HFF-Myc (cell line): ENCODE measurements around the gene TTYH1.
"Not testable (repeated sequence)": the region's sequence is repeated elsewhere in the genome, so short reads cannot be mapped to it uniquely, and the experiment has no call there.

Source experiments
- DNase-seq: peaks from one replicate; pipeline ENCODE4 v3.0.0-alpha.2; 2011; ENCODE audit warnings: low read depth; ENCODE audit errors: extremely low read depth
- H3K4me3 ChIP-seq: replicated peaks from 2 replicates; pipeline ENCODE4 v1.5.1; 2011; ENCODE audit warnings: low read depth, mild to moderate bottlenecking, control low read depth, low read length
- TF ChIP-seq, protein P1 (sequence below): IDR thresholded peaks from 2 replicates; pipeline ENCODE4 v1.5.1; 2012; ENCODE audit warnings: mild to moderate bottlenecking, low read depth, low read length, control low read depth; ENCODE audit errors: missing control alignments

TTYH1 gene

DNA sequence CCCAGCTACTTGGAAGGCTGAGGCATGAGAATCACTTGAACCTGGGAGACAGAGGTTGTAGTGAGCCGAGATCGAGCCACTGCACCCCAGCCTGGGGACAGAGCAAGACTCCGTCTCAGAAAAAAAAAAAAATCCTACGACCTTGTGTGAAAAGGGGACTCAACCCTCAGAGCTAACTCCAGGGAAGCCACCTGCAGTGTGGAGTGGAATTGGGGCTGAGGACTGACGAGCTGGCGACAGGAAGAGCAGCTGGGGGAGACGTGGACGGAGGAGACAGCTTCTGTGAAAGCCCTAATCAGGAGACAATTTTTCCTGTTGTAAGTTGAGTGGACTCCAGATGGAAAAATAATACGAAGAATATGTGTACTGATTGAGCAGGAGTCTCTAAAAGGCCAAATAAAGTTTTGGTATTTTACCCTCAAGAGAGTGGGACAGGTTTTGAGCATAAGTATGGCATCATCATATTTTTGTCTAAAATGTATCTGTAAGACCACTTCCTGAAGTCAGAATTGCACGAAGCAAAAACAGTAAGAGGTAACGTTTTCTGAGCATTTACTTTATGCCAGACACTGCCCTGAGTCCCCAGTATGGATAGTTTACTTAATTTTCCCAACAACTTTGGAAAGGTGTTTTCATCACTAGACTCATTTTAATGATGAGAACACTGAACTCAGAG is 38.5 kb upstream of the TTYH1 start:
- TF ChIP-seq, protein P1, sequence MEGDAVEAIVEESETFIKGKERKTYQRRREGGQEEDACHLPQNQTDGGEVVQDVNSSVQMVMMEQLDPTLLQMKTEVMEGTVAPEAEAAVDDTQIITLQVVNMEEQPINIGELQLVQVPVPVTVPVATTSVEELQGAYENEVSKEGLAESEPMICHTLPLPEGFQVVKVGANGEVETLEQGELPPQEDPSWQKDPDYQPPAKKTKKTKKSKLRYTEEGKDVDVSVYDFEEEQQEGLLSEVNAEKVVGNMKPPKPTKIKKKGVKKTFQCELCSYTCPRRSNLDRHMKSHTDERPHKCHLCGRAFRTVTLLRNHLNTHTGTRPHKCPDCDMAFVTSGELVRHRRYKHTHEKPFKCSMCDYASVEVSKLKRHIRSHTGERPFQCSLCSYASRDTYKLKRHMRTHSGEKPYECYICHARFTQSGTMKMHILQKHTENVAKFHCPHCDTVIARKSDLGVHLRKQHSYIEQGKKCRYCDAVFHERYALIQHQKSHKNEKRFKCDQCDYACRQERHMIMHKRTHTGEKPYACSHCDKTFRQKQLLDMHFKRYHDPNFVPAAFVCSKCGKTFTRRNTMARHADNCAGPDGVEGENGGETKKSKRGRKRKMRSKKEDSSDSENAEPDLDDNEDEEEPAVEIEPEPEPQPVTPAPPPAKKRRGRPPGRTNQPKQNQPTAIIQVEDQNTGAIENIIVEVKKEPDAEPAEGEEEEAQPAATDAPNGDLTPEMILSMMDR = no peak
- no peak overlapping the region for H3K4me3 ChIP-seq
- DNase-seq = no peak

DNA sequence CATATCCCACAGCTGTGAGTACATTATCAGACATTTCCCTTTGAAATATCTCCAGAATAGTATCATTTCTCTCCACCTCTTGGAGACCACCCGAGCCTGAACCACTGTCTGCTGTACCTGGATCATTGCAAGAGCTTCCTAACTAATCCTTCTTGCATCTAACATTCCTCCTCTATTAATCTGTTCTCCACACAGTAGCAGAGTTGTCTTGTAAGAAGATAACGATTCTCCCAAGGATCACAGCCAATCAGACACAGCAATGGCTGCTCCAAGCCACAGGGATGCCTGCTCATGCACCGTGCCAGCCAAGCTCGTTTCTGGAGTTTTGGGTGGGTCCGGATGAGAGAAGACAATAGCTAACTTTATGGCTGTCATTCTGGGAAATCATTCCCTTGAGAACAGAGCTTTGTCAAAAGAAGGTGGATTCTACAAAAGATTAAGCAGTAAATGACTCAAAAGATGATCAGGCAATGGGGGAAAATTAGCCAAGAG is 36.0 kb upstream of the TTYH1 start:
- no peak for DNase-seq
- H3K4me3 ChIP-seq = no peak overlapping the region
- TF ChIP-seq, protein P1 = no peak

DNA sequence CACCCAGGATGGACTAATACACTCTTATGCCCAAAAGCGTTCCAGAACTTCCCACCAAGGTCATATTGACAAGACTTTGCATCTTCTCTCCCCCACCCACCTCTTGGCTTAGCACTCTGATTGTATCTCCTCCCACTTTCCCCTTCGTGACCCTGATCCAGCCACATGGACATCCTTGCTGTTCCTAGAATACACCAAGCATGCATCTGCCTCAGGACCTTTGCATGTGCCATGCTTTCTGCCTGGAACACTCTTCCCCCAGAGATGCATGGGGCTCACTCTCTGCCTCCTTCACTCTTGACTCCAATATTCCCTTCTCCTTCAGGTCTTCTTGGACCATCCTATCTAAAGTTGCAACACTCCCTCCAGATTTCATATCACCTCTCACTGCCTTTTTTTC is 34.4 kb upstream of the TTYH1 start:
- TF ChIP-seq, protein P1 = no peak
- H3K4me3 ChIP-seq = no peak overlapping the region
- DNase-seq = no peak

DNA sequence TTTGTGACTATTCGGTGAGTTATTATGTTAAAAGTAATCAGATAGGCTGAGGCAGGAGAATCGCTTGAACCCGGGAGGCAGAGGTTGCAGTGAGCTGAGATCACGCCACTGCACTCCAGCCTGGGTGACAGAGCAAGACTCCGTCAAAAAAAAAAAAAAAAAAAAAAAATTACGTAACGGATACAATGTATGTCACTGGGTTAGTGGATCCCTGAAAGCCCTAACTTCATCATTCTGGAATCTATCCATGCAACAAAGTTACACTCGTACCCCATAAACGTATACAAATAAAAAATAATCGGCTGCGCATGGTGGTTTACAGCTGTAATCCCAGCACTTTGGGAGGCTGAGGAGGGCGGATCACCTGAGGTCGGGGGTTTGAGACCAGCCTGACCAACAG is 33.2 kb upstream of the TTYH1 start:
- not testable (repeated sequence) for DNase-seq, H3K4me3 ChIP-seq

DNA sequence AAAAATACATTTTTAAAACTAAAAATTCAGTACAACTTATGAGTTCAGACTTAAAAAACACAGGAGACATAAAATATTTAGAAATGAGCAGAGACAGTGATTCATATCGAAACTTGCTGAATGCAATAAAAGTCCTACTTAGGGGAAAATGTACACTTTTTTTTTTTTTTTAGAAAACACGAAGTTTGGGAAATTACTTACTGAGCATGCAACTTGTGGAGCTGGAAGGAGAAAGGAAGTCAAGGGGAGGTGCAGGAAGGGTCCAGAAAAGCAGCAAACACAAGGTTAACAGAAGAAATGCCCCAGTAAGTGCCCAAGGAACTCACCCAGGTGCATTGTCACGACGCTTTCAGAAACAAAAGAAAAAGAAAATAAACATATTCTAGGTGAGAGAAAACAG is 31.9 kb upstream of the TTYH1 start:
- TF ChIP-seq, protein P1 = no peak
- H3K4me3 ChIP-seq = no peak overlapping the region
- DNase-seq = no peak

DNA sequence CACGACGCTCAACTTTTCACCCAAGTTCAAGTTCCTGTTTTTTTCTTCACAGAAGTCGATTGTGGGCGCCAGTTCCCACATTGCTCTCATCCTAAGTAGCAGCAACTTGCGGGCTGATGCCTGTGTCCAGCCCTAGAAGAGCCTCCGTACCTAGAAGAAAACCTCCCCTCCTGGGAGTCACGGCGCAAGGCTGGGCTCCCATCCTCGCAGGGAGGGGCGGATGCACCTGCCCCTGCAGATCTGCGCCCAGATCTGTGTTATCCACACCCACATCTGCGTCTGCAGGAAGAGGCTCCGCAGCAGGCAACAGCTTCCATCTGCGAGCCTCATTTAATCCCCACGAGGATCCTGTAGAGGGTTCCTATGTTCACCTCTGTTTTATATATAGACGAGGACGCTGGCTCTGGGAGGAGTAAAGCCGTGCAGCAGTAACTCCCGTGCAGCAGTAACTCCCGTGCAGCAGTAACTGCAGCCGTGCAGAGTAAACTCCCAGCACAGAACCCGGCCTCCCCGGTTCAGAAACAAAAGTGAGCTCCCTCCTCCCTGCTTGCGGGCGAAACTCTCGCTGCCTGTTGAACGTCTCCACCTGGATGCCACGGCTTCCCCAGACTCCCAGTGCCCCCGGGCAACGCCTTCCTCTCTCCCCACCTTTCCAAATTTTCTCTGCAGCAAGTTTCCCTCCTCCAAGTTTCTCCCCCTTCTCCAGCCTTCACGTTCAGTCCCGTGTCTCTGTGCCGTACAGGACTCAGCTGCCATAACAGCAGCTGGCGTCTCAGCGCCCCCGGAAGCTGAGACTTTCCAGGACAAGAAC is 27.1 kb upstream of the TTYH1 start:
- no peak overlapping the region for H3K4me3 ChIP-seq
- no peak for DNase-seq
- TF ChIP-seq, protein P1 = no peak

DNA sequence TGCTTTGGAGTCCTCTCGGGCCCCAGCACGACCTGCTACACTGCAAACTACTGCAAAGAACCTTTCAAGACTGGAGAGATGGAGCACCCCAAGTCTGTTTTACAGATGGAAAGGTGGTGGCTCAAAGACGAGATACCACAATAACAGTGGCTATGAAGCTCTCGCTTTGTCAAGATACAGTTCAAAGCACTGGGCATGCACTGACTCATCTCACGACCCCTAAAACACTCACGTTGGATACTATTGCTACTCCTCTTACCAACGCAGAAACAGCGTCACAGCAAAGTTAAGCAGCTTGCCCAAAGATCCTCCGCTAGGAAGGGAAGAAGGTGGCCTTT is 26.5 kb upstream of the TTYH1 start:
- DNase-seq = no peak

More for the DNA sequence above, 26.5 kb upstream of the TTYH1 start:
- H3K4me3 ChIP-seq = no peak overlapping the region
- TF ChIP-seq, protein P1 = no peak
